Measurements from ENCODE around the gene KRTAP3-1.

DNA sequence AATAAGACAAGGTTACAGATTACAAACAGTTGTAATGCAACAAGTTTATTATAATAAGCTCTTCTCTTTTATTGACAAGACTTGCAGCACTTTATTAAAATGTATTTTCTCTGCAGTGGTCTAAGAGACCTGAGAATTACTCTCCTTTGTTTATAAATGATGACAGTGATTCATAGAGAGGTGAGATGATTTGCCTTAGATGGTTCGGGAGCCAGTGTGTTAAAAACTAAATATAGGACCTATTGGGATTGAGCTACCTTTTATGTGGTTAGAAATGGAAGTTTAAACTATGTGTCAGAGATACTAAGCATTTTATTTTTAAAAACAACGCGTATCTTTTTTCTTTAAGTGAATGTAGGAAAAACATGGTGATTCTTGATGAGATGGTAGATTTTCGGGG lies 12.1 kb downstream of the KRTAP3-1 start:
- TF ChIP-seq EZH2 (IDR thresholded peaks at IDR 0.05; ENCODE audit: low read length, unreplicated experiment) (no peak), CTCF (conservative IDR thresholded peaks at IDR 0.05; ENCODE audit: low read depth, low read length) (no peak)
